COR-L47 (cell line): ENCODE data around the gene PTP4A1.
"Not testable (repeated sequence)": the region's sequence is repeated elsewhere in the genome, so short reads cannot be mapped to it uniquely, and the experiment has no call there.

ENCODE experiments used
- DNase-seq: peaks from one replicate; lab custom pipeline; 2025; lab: John Stamatoyannopoulos, UW

PTP4A1 gene

DNA sequence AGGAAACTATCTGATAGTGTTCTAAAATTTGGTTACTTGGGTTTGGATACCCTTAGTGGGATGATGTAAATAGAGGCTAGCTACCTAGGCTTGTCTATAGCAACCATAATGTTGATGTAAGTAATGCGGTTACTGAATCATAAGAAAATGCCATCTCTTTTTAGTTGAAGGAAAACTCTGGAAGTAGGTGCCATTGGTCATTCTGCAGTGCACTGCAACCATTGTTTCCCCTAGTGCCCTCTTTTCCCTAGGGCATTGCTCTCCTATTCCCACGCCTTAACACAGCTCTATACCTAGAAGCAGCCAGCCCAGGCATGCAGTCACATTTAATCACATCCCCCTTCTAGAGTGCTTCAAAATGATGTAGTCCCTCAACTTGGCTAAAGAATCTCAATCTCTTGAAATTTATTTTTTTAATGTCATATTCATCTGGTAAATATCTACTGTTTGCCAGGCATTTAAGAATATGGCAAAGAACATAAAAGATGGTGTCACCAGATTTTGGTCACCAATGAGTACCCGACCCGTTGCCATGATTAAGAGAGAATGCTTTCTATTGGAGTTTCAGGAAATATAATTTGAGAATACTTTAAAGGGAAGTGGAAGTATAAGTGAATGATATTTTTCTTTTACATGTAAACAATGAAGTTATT lies 10.4 kb downstream of the PTP4A1 start:
- DNase-seq: no peak

DNA sequence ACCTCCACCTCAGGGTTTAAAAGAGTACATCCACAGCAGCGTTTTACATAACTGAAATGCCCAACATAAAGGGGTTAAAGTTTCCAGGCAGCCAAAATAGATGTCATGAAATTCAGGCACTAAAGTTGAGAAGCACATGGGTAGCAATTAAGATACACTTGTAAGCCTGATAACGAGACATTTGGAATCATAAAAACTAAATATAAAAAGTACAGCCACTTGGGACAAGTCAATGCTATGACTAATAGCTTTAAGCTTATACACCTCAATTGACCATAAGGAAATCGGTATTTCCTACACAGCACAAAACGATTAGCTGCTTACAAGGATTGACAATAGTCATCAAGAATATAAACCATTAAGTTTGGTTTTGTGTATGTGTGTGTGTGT lies 11.8 kb downstream of the PTP4A1 start:
- DNase-seq: no peak

DNA sequence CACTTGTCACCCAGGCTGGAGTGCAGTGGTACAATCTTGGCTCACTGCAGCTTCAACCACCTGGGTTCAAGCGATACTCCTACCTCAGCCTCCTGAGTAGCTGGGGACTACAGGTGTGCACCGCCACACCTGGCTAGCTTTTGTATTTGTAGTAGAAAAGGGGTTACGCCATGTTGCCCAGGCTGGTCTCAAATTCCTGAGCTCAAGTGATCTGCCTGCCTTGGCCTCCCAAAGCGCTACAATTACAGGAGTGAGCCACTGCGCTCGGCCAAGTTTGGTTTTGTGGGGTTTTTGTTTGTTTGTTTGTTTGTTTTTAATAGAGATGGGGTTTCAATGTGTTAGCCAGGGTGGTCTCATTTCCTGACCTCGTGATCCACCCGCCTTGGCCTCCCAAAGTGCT lies 12.3 kb downstream of the PTP4A1 start:
- DNase-seq: no peak

DNA sequence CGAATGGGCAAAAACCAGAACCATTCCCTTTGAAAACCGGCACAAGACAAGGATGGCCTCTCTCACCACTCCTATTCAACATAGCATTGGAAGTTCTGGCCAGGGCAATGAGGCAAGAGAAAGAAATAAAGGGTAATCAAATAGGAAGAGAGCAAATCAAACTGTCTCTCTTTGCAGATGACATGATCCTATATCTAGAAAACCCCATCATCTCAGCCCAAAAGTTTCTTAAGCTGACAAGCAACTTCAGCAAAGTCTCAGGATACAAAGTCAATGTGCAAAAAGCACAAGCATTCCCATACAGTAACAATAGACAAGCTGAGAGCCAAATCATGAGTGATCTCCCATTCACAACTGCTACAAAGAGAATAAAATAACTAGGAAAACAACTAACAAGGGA lies 13.4 kb downstream of the PTP4A1 start:
- not testable (repeated sequence) for DNase-seq

DNA sequence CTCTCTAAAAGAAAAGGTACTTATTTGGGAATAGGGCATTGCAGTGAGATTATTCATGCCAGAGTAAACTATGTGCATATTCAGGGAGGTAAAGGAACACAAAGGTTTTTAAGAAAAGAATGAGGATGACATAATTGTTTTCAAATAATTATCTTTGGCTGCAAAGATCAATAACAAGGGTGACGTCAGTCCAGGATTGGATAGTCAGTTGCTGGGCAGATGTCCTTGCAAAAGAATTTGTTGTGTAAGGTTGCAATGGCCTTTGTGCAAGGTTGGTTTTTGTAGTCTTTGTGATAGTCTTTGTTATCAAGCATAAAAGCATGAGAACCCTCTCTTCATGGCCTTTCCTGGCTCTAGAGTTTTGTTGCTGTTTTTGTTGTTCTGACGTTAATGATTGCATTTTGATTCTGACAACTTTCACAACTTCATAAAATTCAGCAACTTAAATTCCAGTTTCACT lies 17.7 kb downstream of the PTP4A1 start:
- DNase-seq: no peak

DNA sequence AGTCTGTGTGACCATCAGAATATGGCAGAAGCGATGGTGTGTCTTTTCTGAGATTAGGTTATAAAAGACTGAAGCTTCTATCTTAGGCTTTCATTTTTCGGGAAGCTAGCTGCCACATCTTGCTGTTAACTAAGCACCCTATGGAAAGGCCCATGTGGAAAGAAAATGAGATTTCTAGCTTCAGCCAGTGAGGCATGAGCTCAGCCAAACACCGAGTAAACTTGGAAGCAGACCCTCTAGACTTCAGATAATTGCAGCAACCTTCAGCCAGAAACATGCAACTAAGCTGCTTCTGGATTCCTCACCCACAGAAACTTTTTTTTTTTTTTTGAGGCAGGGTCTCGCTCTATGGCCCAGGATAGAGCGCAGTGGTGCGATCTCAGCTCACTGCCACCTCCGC lies 20.6 kb downstream of the PTP4A1 start:
- DNase-seq: no peak

DNA sequence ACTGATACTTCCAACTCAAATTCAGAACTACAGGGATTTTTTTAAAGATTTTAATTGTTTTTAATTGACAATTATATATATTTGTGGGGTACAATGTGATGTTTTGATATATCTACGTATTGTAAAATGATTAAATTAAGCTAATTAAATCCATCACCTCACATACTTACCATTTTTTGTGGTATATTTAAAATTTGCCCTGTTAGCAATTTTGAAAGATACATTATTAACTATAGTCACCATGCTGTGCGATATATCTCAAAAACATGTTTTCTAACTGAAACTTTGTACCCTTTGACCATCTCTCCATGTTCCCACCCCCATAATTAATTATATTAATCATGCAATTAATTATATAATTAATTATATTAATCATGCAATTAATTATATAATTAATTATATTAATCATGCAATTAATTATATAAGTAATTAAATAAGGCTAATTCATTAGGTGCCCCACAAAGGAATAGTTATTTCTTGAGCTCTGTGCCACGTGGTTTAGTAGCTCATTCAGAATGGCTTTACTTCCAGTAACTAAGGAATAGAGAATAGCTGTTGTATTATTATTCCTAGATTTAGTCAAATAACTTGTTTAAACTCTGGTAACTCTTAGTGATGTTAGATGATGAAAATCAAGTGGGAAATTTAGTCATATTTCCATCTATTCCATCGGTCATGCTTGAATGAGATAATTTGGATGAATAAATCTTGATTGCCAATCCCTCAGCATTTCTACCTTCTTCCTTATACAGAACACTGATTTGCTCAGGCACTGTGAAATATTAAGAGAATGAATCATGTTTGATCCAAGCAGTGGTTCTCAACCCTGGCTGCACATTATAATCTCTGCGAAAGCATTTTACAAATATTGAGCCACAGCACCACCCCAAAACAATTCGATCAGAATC lies 25.1 kb downstream of the PTP4A1 start:
- DNase-seq: no peak

DNA sequence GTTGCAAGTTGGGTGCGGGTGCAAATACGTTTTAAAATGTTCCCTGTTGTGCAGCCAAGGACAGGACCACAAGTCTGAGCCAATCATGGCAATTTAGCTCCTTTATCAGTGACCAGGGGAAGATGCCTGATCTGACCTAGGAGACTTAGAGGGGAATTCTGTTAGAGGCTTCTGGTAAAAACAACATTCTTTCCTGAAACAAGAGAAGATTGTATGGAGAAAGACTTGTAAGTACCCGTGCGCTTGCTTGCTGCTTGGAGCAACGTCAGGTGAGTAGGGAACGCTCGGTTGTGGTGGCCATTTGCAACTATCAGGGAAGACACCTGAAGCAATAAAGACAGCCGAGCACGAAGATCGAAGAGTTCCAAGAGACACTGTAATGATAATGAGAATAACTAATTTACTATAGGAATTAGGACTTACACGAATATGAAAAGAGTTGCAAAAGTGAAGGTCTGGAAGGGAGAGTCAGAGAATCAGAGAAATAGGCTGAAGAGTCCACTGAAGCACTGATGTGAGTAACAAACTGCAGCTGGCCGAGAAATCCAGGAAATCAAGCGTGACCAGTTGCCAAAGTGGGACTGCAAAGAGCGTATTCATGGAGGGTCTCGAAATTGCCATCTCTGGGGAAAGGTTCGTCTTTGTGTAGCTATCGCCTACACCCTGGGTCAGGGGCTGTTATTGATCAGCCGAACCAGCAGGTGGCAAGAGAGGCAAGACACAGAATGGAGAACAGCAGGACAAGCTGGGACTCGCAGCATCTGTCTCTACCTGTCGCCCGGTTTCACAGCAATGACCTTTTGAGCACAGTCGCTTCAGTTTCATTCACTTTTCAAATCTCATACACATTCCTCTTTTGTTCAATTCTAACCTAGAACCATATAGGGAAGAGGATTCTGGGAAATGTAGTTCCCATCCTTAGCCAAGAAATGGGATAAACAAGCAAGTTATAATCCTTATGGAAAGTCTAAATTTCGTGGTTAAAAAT lies 26.1 kb downstream of the PTP4A1 start:
- peak; percentile 58 for DNase-seq

DNA sequence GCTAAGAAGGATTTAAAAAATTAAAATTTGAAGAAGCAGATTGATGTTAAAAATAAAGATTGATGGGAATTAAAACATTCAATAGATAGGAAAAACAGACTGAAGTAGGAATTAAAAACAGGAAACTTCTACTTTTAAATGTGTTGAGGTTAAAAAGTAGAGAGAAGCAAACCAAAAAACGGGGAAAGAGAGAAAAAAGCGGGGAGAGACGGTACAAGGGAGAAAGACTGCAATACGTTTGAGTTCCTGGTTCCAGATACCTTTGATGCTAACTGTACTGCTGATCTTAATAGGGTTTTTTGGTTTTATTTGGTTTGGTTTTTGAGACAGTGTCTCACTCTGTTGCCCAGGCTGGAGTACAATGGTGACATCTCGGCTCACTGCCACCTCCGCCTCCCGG lies 27.0 kb downstream of the PTP4A1 start:
- no peak for DNase-seq

DNA sequence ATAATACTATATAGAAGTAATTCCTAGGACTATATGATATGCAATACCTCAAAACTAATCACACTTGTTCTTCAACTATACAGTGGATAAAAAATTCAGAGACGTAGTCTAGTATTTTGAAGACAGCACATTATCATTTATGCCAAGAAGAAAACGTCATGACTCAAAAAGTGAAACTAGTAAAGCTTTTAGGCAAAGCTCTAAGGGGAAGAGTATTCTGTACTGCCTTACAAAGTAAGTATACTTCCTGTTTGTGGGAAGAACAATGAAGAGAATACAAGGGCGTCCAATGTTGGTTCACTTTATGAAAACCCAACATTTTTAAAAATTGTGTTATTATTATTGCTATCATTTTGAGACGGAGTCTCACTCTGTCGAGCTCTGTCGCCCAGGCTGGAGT lies 27.9 kb downstream of the PTP4A1 start:
- no peak for DNase-seq

DNA sequence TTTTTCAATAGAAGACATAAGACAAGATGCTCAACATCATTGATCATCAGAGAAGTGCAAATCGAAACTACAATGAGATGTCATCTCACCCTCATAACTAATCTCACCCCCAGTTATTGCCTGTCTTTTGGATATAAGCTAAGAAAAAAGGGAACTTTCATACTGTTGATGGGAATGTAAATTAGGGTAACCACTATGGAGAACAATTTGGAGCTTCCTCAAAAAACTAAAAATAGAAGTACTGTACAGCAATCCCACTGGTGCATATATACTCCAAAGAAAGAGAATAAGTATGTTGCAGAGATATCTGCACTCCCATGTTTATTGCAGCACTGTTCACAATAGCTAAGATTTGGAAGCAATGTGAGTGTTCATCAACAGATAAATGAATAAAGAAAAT lies 37.0 kb downstream of the PTP4A1 start:
- no peak for DNase-seq

DNA sequence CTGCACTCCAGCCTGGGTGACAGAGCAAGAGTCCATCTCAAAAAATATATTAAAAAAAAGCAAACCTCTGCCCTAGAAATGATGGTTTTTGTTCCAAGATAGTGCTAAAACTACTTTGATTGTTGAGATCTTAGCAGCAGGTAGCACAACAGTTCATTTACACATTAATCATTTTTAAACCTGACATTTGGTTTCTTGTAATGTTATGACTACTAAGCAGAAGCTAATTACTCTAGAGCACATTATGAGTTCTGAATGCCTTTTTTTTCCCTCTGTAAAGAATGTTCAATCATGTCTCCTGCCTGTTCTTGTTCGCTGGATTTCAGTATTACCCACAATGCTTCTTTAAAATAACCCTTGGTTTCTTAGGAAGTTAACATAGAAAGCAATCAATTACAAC lies 38.7 kb downstream of the PTP4A1 start:
- DNase-seq: no peak

DNA sequence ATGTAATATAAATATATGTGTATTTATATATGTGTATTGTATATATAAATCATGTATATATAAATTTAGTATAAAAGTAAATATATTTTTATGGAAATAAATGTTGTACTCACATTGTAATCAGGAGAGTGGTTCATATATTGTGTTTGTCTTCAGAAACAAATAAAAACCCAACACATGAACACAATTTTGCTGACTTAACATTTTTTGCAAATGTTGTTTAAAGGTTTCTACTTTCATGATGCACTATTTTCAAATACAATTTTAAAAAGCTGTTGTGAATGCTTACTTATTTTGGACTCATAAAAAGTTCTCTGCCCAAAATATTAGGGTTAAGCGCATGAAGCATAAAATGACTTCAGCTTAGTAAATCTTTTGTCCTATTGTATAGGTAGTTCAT lies 39.3 kb downstream of the PTP4A1 start:
- DNase-seq: no peak

DNA sequence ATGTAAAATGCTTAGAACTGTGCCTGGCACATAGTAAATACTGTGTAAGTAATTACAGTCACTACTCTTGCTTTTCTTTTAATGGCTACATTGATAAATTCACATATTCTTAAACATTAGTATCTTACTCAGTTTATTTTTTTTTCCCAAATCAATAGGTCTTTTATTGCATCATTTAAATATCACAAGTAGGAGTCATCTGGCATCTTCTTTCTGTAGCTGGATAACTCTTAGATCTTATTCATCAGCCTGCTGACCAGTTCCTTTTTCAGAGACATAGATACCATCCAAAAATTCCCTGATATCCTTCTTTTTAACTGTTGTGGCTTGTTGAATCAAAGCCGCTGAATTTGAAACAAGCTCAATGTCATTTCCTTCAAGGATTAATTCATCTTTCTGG lies 43.3 kb downstream of the PTP4A1 start:
- no peak for DNase-seq
